Hepatocyte (in vitro differentiated cells): ENCODE data around the gene CEP78. TPM values are rescaled to one million over a fixed set of nuclear protein-coding genes. Genes with fewer than 3 reads are reported as not detected.

Experiments used
- DNase-seq: peaks from one replicate; pipeline ENCODE4 v3.0.0-alpha.2; 2016; ENCODE audit warnings: low spot score
- H2AFZ ChIP-seq: fragments of 200-600 bp; sonication (generic); 2 replicates; pipeline ENCODE4 v1.6.0; 2016; ENCODE audit warnings: antibody characterized with exemption, mild to moderate bottlenecking
- H3K27ac ChIP-seq: fragments of 200-600 bp; sonication (generic); 2 replicates; pipeline ENCODE4 v1.5.1; 2016; ENCODE audit warnings: mild to moderate bottlenecking
- H3K27me3 ChIP-seq: fragments of 200-600 bp; sonication (generic); 2 replicates; pipeline ENCODE4 v1.6.1; 2016
- H3K36me3 ChIP-seq: fragments of 200-600 bp; sonication (generic); replicated peaks from 2 replicates; pipeline ENCODE4 v1.5.1; 2016; ENCODE audit warnings: low read depth; ENCODE audit not compliant: insufficient read depth
- H3K4me1 ChIP-seq: fragments of 200-600 bp; sonication (generic); 2 replicates; pipeline ENCODE4 v1.5.1; 2016; ENCODE audit warnings: mild to moderate bottlenecking, moderate library complexity; ENCODE audit not compliant: insufficient read depth
- H3K4me2 ChIP-seq: fragments of 200-600 bp; sonication (generic); 2 replicates; pipeline ENCODE4 v1.6.0; 2016
- H3K4me3 ChIP-seq: fragments of 200-600 bp; sonication (generic); 2 replicates; pipeline ENCODE4 v1.5.1; 2016; ENCODE audit warnings: mild to moderate bottlenecking
- H3K79me2 ChIP-seq: fragments of 200-600 bp; sonication (generic); 2 replicates; pipeline ENCODE4 v1.6.0; 2017; ENCODE audit warnings: mild to moderate bottlenecking
- H3K9me2 ChIP-seq: fragments of 200-600 bp; sonication (generic); replicated peaks from 2 replicates; pipeline ENCODE4 v1.6.0; 2017; ENCODE audit warnings: mild to moderate bottlenecking; ENCODE audit not compliant: insufficient read depth
- H3K9me3 ChIP-seq: fragments of 200-600 bp; sonication (generic); 2 replicates; pipeline ENCODE4 v1.5.1; 2016; ENCODE audit warnings: low read depth, mild to moderate bottlenecking
- H4K20me1 ChIP-seq: fragments of 200-600 bp; sonication (generic); 2 replicates; pipeline ENCODE4 v1.6.0; 2016; ENCODE audit warnings: mild to moderate bottlenecking; ENCODE audit not compliant: insufficient read depth, poor library complexity, severe bottlenecking
- CTCF ChIP-seq: fragments of 200-600 bp; sonication (generic); IDR thresholded peaks from 2 replicates; pipeline ENCODE4 v1.5.1; 2016; ENCODE audit warnings: antibody characterized with exemption, mild to moderate bottlenecking; ENCODE audit not compliant: poor library complexity
- EZH2 ChIP-seq: fragments of 200-600 bp; sonication (generic); IDR thresholded peaks from 2 replicates; pipeline ENCODE4 v1.6.1; 2016; ENCODE audit warnings: antibody characterized with exemption, mild to moderate bottlenecking, borderline replicate concordance
- EZH2phosphoT487 ChIP-seq: fragments of 200-600 bp; sonication (generic); IDR thresholded peaks from one replicate; pipeline ENCODE4 v1.6.1; 2018; ENCODE audit warnings: antibody characterized with exemption, mild to moderate bottlenecking, low read depth, moderate library complexity; ENCODE audit not compliant: unreplicated experiment, severe bottlenecking
- WGBS: methylation state at CpG from one replicate; pipeline ENCODE4 v1.1.6; 2016; ENCODE audit warnings: low lambda C conversion rate; ENCODE audit errors: missing lambda C conversion rate; 5-methylcytosine and 5-hydroxymethylcytosine counted together
- polyA plus RNA-seq: library from polyadenylated mRNA; unstranded; fragments of >200 nt; fragmentation: Nextera tagmentation; extraction: Ambion mirVana; gene quantifications from 2 replicates; pipeline ENCODE4 v1.2.1, GENCODE V29; 2016
- total RNA-seq: library from RNA; depleted of rRNA; stranded (reverse); fragments of >200 nt; gene quantifications from 2 replicates; pipeline ENCODE4 v1.2.3, GENCODE V29; 2014

CEP78 gene
- total and polyA plus RNA-seq, 2 experiments from 2014 or later: 8.1 to 17.2 TPM

- 92% methylated on average over 9 of the region's 9 CpGs for WGBS
- H3K9me3 ChIP-seq: no peaks in the 10 kb centered on the region
- H3K4me1 ChIP-seq: peaks cover 6% of the 10 kb centered on the region
- H3K27me3 ChIP-seq: no peaks in the 10 kb centered on the region
- H2AFZ ChIP-seq: no peak overlapping the region
- peaks cover 6% of the 10 kb centered on the region for H3K79me2 ChIP-seq
- TF ChIP-seq EZH2 (no peak), CTCF (no peak), EZH2phosphoT487 (no peak)
- no peak for DNase-seq
- no peaks in the 10 kb centered on the region for H3K36me3 ChIP-seq
- no peak overlapping the region for H3K4me3 ChIP-seq
- no peak overlapping the region for H3K27ac ChIP-seq
- no peaks in the 10 kb centered on the region for H4K20me1 ChIP-seq
- no peaks in the 10 kb centered on the region for H3K9me2 ChIP-seq
- H3K4me2 ChIP-seq: no peak overlapping the region
Observed at GRCh38 chr9:78292716-78293497, 57.0 kb downstream of the CEP78 start.

GRCh38 chr9:78294290-78295176 lies 58.7 kb downstream of the CEP78 start:
- Histone ChIP-seq H3K79me2 (peaks cover 20% of the 10 kb centered on the region), H3K27me3 (no peaks in the 10 kb centered on the region), H4K20me1 (peaks cover 3% of the 10 kb centered on the region), H3K9me2 (no peaks in the 10 kb centered on the region), H2AFZ (no peak overlapping the region), H3K36me3 (no peaks in the 10 kb centered on the region), H3K9me3 (no peaks in the 10 kb centered on the region), H3K27ac (no peak overlapping the region), H3K4me1 (peaks cover 6% of the 10 kb centered on the region), H3K4me2 (no peak overlapping the region), H3K4me3 (no peak overlapping the region)
- 92% methylated on average over 5 of the region's 5 CpGs for WGBS
- no peak for DNase-seq
- TF ChIP-seq EZH2 (no peak), EZH2phosphoT487 (no peak), CTCF (no peak)

- DNase-seq: no peak
- peaks cover 27% of the 10 kb centered on the region for H3K79me2 ChIP-seq
- H2AFZ ChIP-seq: no peak overlapping the region
- H3K9me3 ChIP-seq: no peaks in the 10 kb centered on the region
- WGBS: 85% methylated on average over 3 of the region's 3 CpGs
- H3K4me2 ChIP-seq: no peak overlapping the region
- H4K20me1 ChIP-seq: peaks cover 3% of the 10 kb centered on the region
- no peak overlapping the region for H3K27ac ChIP-seq
- H3K27me3 ChIP-seq: no peaks in the 10 kb centered on the region
- H3K36me3 ChIP-seq: no peaks in the 10 kb centered on the region
- peaks cover 6% of the 10 kb centered on the region for H3K4me1 ChIP-seq
- no peaks in the 10 kb centered on the region for H3K9me2 ChIP-seq
- TF ChIP-seq EZH2phosphoT487 (no peak), CTCF (no peak), EZH2 (no peak)
- no peak overlapping the region for H3K4me3 ChIP-seq
Observed at GRCh38 chr9:78295177-78295575, 59.3 kb downstream of the CEP78 start.
